Upper lobe of left lung (tissue), 6 donors: ENCODE data around the gene XRRA1. TPM values are rescaled to one million over a fixed set of nuclear protein-coding genes. Genes with fewer than 3 reads are reported as not detected.

Source experiments
- ATAC-seq, 2 donors: fragments of 200-7000 bp; cut with Tn5 transposase; one replicate each; pipeline ENCODE4 v1.9.1; 2022; ENCODE audit warnings: mild to moderate bottlenecking in 2 of 2, moderate library complexity in 2 of 2; ENCODE audit not compliant: low FRiP score in 2 of 2
- DNase-seq, 2 donors: peaks; one replicate each; pipeline ENCODE4 v3.0.0-alpha.2; 2019 to 2020
- H3K27ac ChIP-seq, 4 donors: fragments of 200-600 bp; sonication (generic); one replicate each; pipeline ENCODE4 v1.5.1; 2016 to 2019
- H3K27me3 ChIP-seq, 4 donors: fragments of 200-600 bp; sonication (generic); one replicate each; pipeline ENCODE4 v1.5.1; 2017 to 2019
- H3K36me3 ChIP-seq, 4 donors: fragments of 200-600 bp; sonication (generic); one replicate each; pipeline ENCODE4 v1.5.1; 2016 to 2019
- H3K4me1 ChIP-seq, 4 donors: fragments of 200-600 bp; sonication (generic); one replicate each; pipeline ENCODE4 v1.5.1; 2018 to 2019
- H3K4me3 ChIP-seq, 4 donors: fragments of 200-600 bp; sonication (generic); one replicate each; pipeline ENCODE4 v1.5.1; 2017 to 2019; ENCODE audit warnings: mild to moderate bottlenecking in 2 of 4, moderate library complexity in 1 of 4
- H3K9me3 ChIP-seq, 4 donors: fragments of 200-600 bp; sonication (generic); one replicate each; pipeline ENCODE4 v1.5.1; 2018 to 2019
- EP300 ChIP-seq, 4 donors: sonication (generic); formaldehyde crosslinking; IDR thresholded peaks; one replicate each; pipeline ENCODE4 v1.5.1; 2017; ENCODE audit warnings: antibody characterized with exemption in 4 of 4, control low read depth in 2 of 4
- POLR2A ChIP-seq, 4 donors: fragments of 450-650 bp; IDR thresholded peaks; one replicate each; pipeline ENCODE4 v1.5.1; 2016 to 2017; ENCODE audit warnings: antibody characterized with exemption in 4 of 4, mild to moderate bottlenecking in 2 of 4
- POLR2AphosphoS5 ChIP-seq, 2 donors: sonication (generic); formaldehyde crosslinking; IDR thresholded peaks; one replicate each; pipeline ENCODE4 v1.5.1; 2017; ENCODE audit warnings: antibody characterized with exemption in 2 of 2
- WGBS, 2 donors: methylation state at CpG; one replicate each; pipeline ENCODE4 v1.1.5; 2017 to 2018; 5-methylcytosine and 5-hydroxymethylcytosine counted together
- total RNA-seq, 6 donors: library from RNA; depleted of rRNA in 4 of 6; stranded (reverse); fragments of >200 nt in 4 of 6; gene quantifications; one replicate each; pipeline versions ENCODE4 v1.1.0 to v1.2.1, GENCODE V29; 2016 to 2021
- TF ChIP-seq, protein P1 (sequence below), 6 experiments: fragments of 450-650 bp in 4 of 6; fragments of 200-600 bp in 2 of 6; sonication (generic) in 2 of 6; IDR thresholded peaks; one replicate each; pipeline ENCODE4 v1.5.1; 2016 to 2019; ENCODE audit warnings: antibody characterized with exemption in 6 of 6
- donor health status: DM: no; HTN: no; CAD: no; lungs with moderate emphysema.
- donor health status: DM: no; HTN: yes; CAD: no; lungs with severe emphysema.

The XRRA1 gene
- total RNA-seq, 6 donors from 2014 or later, result 9.4 to 25.1 (median 16.7) TPM

DNA sequence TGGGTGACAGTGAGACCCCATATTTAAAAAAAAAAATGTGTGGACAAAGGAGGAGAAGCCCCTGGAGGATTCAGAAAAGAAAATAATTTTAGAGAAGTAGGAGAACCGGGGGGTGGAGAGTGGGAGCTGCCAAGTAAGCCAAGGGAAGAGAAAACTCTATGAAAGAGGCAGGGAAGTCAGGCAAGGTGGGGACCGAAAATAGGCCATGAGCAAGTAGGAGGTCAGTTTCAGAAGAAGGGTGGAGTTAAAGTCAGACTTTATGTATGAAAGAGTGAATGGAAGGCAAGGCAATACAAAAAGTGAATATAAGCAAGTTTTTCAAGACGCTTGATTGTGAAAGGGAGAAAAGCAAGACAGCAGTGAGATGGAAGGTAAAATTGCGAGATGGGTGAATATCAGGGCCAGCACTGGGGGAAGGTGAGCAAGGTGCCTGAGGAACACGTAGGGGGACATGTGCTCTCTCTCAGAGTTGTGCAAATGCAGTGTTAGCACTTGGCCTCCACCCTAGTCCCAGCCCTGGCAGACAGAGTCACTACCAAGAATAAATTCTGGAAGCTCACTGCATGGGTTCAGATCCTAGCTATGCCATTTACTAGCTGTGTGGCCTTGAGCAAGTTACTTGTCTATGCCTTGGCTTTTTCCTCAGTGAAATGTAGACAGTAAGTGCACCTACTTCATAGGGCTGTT is 6.7 kb downstream of the XRRA1 start:
- peaks cover 0 to 9% (median 1%) of the 10 kb centered on the region in 4 donors for H3K36me3 ChIP-seq
- ATAC-seq (no peak), DNase-seq (no peak)
- H3K4me3 ChIP-seq, result no peak overlapping the region
- 91 to 95% methylated on average over 5 of the region's 5 CpGs for WGBS, 2 donors
- no peaks in the 10 kb centered on the region for H3K27me3 ChIP-seq
- TF ChIP-seq EP300 (IDR thresholded peaks at IDR 0.05) (no peak), POLR2AphosphoS5 (IDR thresholded peaks at IDR 0.05) (no peak), POLR2A (IDR thresholded peaks at IDR 0.05) (no peak)
- TF ChIP-seq, protein P1, sequence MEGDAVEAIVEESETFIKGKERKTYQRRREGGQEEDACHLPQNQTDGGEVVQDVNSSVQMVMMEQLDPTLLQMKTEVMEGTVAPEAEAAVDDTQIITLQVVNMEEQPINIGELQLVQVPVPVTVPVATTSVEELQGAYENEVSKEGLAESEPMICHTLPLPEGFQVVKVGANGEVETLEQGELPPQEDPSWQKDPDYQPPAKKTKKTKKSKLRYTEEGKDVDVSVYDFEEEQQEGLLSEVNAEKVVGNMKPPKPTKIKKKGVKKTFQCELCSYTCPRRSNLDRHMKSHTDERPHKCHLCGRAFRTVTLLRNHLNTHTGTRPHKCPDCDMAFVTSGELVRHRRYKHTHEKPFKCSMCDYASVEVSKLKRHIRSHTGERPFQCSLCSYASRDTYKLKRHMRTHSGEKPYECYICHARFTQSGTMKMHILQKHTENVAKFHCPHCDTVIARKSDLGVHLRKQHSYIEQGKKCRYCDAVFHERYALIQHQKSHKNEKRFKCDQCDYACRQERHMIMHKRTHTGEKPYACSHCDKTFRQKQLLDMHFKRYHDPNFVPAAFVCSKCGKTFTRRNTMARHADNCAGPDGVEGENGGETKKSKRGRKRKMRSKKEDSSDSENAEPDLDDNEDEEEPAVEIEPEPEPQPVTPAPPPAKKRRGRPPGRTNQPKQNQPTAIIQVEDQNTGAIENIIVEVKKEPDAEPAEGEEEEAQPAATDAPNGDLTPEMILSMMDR (IDR thresholded peaks at IDR 0.05), result no peak
- H3K4me1 ChIP-seq, result no peaks in the 10 kb centered on the region
- H3K9me3 ChIP-seq, result no peaks in the 10 kb centered on the region
- no peak overlapping the region for H3K27ac ChIP-seq

DNA sequence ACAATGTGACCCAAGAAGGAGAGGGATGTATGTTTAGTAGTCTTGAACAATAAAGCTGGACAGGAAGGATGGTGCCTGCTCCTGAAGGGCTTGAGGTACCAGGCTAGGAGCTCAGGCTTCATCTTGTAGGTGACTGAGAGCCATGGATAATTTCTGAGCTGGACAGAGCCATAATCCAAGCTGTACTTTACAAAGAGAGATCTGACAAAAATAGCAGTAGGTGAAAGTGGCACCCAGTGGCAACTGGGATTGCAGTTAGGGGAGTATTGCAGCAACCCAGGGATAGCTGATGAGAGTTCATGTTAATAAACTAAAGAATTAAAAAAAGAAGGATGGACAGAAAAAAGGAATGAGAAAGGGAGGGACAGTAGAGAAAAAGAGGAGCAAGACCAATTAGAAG is 7.4 kb downstream of the XRRA1 start:
- no peak overlapping the region for H3K4me3 ChIP-seq
- peaks cover 0 to 15% (median 6%) of the 10 kb centered on the region in 4 donors for H3K36me3 ChIP-seq
- ATAC-seq, result no peak
- DNase-seq, result no peak
- no peak overlapping the region for H3K27ac ChIP-seq
- H3K9me3 ChIP-seq, result no peaks in the 10 kb centered on the region
- TF ChIP-seq POLR2A (IDR thresholded peaks at IDR 0.05), result no peak
- TF ChIP-seq, protein P1 (IDR thresholded peaks at IDR 0.05), result no peak
- TF ChIP-seq EP300 (IDR thresholded peaks at IDR 0.05), result no peak
- TF ChIP-seq POLR2AphosphoS5 (IDR thresholded peaks at IDR 0.05), result no peak
- no peaks in the 10 kb centered on the region for H3K4me1 ChIP-seq
- H3K27me3 ChIP-seq, result no peaks in the 10 kb centered on the region

DNA sequence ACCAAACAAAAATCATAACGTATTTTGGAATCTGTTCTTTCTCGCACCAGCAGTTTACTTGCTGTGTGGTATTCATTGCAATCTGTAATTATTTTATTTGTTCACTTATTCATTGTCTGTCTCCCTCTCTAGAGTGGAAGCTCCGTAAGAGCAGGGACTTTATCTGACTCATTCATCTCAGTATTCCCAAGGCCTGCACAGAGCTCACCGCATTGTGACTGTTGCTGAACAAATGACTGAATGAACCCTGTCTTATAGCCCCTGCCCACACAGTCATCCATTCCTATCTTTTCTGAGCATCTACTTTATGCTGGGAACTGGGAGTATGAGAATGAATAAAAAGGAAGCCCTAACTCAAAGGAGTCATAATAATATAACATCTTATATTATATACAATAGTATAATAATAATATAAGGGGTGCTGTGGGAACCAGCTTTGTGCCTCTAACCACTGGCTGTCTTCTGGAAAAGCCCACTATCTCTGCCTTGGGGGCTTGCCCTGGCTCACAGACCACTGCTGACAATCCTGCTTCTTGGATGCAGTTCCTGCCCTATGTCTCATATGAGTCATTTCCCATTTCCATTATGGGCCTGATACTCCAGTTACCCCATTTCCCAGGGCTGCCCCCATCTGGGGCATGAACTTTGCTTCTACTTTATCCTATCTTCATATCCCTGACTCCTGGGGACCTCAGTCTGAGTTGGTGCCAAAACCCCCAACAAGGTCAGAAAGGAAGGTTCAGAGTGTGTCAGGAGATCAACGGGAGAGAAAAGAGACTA is 11.0 kb downstream of the XRRA1 start:
- H3K9me3 ChIP-seq, result no peaks in the 10 kb centered on the region
- no peaks in the 10 kb centered on the region for H3K4me1 ChIP-seq
- no peaks in the 10 kb centered on the region for H3K27me3 ChIP-seq
- no peak overlapping the region for H3K27ac ChIP-seq
- peaks cover 0 to 44% (median 25%) of the 10 kb centered on the region in 4 donors for H3K36me3 ChIP-seq
- TF ChIP-seq, protein P1 (IDR thresholded peaks at IDR 0.05), result no peak
- TF ChIP-seq EP300 (IDR thresholded peaks at IDR 0.05), result no peak
- WGBS, 2 donors, result 96 to 97% methylated on average over 5 of the region's 5 CpGs
- no peak for ATAC-seq
- H3K4me3 ChIP-seq, result no peak overlapping the region
- DNase-seq, result no peak

DNA sequence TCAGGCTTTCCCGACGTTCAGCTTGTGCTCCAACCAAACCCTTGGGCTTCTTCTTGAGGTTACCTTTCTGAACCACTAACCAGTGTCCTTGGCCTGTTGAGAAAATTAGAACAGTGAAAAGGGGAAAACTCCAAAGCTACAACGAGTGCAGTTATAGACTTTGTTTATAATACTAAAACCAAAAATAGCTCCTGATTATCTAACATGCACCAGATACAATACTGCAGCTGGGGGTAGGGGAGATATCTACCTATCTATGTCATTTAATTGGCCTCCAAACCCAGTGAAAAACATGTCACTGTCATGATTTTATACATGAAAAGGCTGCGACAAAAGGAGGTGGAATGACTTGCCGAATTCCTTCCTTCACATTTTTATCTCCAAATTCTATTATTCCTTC is 11.9 kb downstream of the XRRA1 start:
- Histone ChIP-seq H3K9me3 (no peaks in the 10 kb centered on the region), H3K4me1 (no peaks in the 10 kb centered on the region), H3K27ac (no peak overlapping the region), H3K27me3 (no peaks in the 10 kb centered on the region), H3K4me3 (no peak overlapping the region), H3K36me3 (peaks cover 0 to 50% (median 25%) of the 10 kb centered on the region in 4 donors)
- TF ChIP-seq EP300 (IDR thresholded peaks at IDR 0.05) (no peak), POLR2A (IDR thresholded peaks at IDR 0.05) (no peak), POLR2AphosphoS5 (IDR thresholded peaks at IDR 0.05) (no peak)
- TF ChIP-seq, protein P1 (IDR thresholded peaks at IDR 0.05), result no peak
- no peak for ATAC-seq
- 87 to 91% methylated on average over 5 of the region's 5 CpGs for WGBS, 2 donors
- DNase-seq, result no peak
